ENCODE results near the gene S1PR4.

DNA sequence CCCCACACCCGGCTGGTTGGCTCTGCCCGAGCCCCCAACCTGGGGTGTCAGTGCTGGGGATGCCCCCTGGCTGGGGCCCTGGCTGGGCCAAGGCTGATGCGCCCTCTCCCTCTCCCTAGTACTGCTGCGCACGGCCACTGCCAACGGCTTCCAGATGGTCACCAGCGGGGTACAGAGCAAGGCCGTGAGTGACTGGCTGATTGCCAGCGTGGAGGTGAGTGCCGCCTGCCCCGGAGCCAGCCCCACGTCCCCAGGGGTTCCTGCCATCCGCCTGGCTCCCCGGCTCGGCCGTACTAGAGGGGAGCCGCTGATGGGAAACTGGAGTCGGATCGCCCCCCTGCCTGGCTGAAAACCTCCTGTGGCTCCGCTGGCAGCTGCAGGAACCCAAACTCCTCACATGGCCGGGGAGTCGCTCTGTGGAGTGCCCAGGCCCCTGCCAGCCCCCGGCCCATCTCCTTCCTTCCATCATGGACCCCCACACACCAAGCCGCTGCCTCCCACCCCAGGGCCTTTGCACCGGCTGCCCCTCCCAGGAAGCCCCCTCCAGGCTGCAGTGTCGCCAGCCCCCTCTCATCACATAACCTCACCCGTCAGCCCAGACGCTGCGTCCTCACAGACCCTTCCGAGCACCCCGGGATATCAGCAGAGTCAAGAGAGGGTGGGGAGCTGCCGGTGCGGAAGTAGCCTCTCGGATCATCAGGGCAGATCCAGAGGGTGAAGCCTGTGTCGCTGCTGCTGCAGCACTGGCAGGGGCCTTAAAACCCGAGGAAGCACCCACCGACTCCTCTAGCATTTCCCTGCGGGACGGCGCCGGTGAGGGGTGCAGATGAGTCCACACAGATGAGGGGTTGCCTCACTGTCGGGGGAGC lies 17.7 kb downstream of the S1PR4 start:
- TF ChIP-seq, protein P1, sequence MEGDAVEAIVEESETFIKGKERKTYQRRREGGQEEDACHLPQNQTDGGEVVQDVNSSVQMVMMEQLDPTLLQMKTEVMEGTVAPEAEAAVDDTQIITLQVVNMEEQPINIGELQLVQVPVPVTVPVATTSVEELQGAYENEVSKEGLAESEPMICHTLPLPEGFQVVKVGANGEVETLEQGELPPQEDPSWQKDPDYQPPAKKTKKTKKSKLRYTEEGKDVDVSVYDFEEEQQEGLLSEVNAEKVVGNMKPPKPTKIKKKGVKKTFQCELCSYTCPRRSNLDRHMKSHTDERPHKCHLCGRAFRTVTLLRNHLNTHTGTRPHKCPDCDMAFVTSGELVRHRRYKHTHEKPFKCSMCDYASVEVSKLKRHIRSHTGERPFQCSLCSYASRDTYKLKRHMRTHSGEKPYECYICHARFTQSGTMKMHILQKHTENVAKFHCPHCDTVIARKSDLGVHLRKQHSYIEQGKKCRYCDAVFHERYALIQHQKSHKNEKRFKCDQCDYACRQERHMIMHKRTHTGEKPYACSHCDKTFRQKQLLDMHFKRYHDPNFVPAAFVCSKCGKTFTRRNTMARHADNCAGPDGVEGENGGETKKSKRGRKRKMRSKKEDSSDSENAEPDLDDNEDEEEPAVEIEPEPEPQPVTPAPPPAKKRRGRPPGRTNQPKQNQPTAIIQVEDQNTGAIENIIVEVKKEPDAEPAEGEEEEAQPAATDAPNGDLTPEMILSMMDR (IDR thresholded peaks at IDR 0.05; ENCODE audit: low read depth, low read length, poor library complexity, severe bottlenecking) = no peak
- no peak for TF ChIP-seq EZH2phosphoT487 (IDR thresholded peaks at IDR 0.05; ENCODE audit: borderline replicate concordance, low read length)

Data from DOHH2 (cell line).